ENCODE results near the gene ERC2.

GRCh38 chr3:55668359-55668758 is 799.9 kb downstream of the ERC2 start:
- TF ChIP-seq POLR2AphosphoS5 (IDR thresholded peaks at IDR 0.05; ENCODE audit: low read depth, low read length) (no peak), POLR2A (IDR thresholded peaks at IDR 0.05; ENCODE audit: low read depth, low read length) (no peak)

Data from GM12892 (cell line).